Measurements from ENCODE around the gene ERGIC2.

The ERGIC2 gene

GRCh38 chr12:29374012-29374411, 7.0 kb downstream of the ERGIC2 start:
- no peak for DNase-seq (ENCODE audit: low spot score)
- no peak for TF ChIP-seq CTCF (IDR thresholded peaks at IDR 0.05; ENCODE audit: extremely low read depth, missing control alignments)

GRCh38 chr12:29365091-29365490, 15.9 kb downstream of the ERGIC2 start:
- no peak for DNase-seq (ENCODE audit: low spot score)
- no peak for TF ChIP-seq CTCF (IDR thresholded peaks at IDR 0.05; ENCODE audit: extremely low read depth, missing control alignments)

- no peak for TF ChIP-seq CTCF (IDR thresholded peaks at IDR 0.05; ENCODE audit: extremely low read depth, missing control alignments)
- no peak for DNase-seq (ENCODE audit: low spot score)
Observed at GRCh38 chr12:29354954-29355353, 26.0 kb downstream of the ERGIC2 start.

GRCh38 chr12:29350080-29350479, 30.9 kb downstream of the ERGIC2 start:
- no peak for DNase-seq (ENCODE audit: low spot score)
- no peak for TF ChIP-seq CTCF (IDR thresholded peaks at IDR 0.05; ENCODE audit: extremely low read depth, missing control alignments)

GRCh38 chr12:29346769-29347421, 34.1 kb downstream of the ERGIC2 start:
- no peak for TF ChIP-seq CTCF (IDR thresholded peaks at IDR 0.05; ENCODE audit: extremely low read depth, missing control alignments)
- no peak for DNase-seq (ENCODE audit: low spot score)

GRCh38 chr12:29343022-29343799, 37.8 kb downstream of the ERGIC2 start:
- no peak for TF ChIP-seq CTCF (IDR thresholded peaks at IDR 0.05; ENCODE audit: extremely low read depth, missing control alignments)
- no peak for DNase-seq (ENCODE audit: low spot score)

GRCh38 chr12:29337325-29337724, 43.6 kb downstream of the ERGIC2 start:
- no peak for DNase-seq (ENCODE audit: low spot score)
- no peak for TF ChIP-seq CTCF (IDR thresholded peaks at IDR 0.05; ENCODE audit: extremely low read depth, missing control alignments)

Data from GM20000 (cell line).